Trophoblast cell (in vitro differentiated cells and primary cell): ENCODE data around the gene ZSWIM1.
A peak's percentile ranks its signal among the peaks of the same experiment; 100 is the strongest.

ENCODE experiments used
- DNase-seq, 2 donors: peaks; one replicate each; pipeline ENCODE4 v3.0.0-alpha.2; 2016
- H2AFZ ChIP-seq: 2 replicates; pipeline ENCODE4 v1.6.1; 2013; ENCODE audit warnings: low read length, moderate library complexity, mild to moderate bottlenecking; ENCODE audit not compliant: insufficient read depth, poor library complexity
- H2AK5ac ChIP-seq: 2 replicates; pipeline ENCODE4 v1.6.1; 2013; ENCODE audit warnings: mild to moderate bottlenecking, low read length
- H2BK120ac ChIP-seq: 2 replicates; pipeline ENCODE4 v1.6.1; 2013; ENCODE audit warnings: low read length, mild to moderate bottlenecking, moderate library complexity; ENCODE audit not compliant: insufficient read depth, poor library complexity
- H2BK12ac ChIP-seq: 2 replicates; pipeline ENCODE4 v1.6.1; 2013; ENCODE audit warnings: mild to moderate bottlenecking, low read length, moderate library complexity
- H2BK5ac ChIP-seq: 2 replicates; pipeline ENCODE4 v1.6.1; 2013; ENCODE audit warnings: low read length, low read depth, moderate library complexity, mild to moderate bottlenecking; ENCODE audit not compliant: poor library complexity
- H3K14ac ChIP-seq: 2 replicates; pipeline ENCODE4 v1.6.1; 2013; ENCODE audit warnings: mild to moderate bottlenecking, low read length
- H3K18ac ChIP-seq: 2 replicates; pipeline ENCODE4 v1.6.1; 2013; ENCODE audit warnings: mild to moderate bottlenecking, low read length
- H3K23ac ChIP-seq: 2 replicates; pipeline ENCODE4 v1.6.1; 2013; ENCODE audit warnings: low read length
- H3K27ac ChIP-seq: 2 replicates; pipeline ENCODE4 v1.5.1; 2013; ENCODE audit warnings: low read depth, mild to moderate bottlenecking, inconsistent platforms, low read length, moderate library complexity
- H3K27me3 ChIP-seq: 2 replicates; pipeline ENCODE4 v1.6.1; 2013; ENCODE audit warnings: inconsistent platforms, mild to moderate bottlenecking, low read length, moderate library complexity; ENCODE audit not compliant: insufficient read depth
- H3K36me3 ChIP-seq, 2 experiments: 1 replicate in 1 of 2; 2 replicates in 1 of 2; pipeline ENCODE4 v1.6.1; 2013; ENCODE audit warnings: low read length in 2 of 2, mild to moderate bottlenecking in 2 of 2, moderate library complexity in 1 of 2; ENCODE audit not compliant: insufficient read depth in 2 of 2, control insufficient read depth in 1 of 2
- H3K4ac ChIP-seq: 2 replicates; pipeline ENCODE4 v1.6.1; 2013; ENCODE audit warnings: low read depth, mild to moderate bottlenecking, low read length, moderate library complexity
- H3K4me1 ChIP-seq, 2 experiments: 1 replicate in 1 of 2; 2 replicates in 1 of 2; pipeline ENCODE4 v1.6.1; 2013; ENCODE audit warnings: low read length in 2 of 2, mild to moderate bottlenecking in 2 of 2, moderate library complexity in 1 of 2; ENCODE audit not compliant: insufficient read depth in 2 of 2, control insufficient read depth in 1 of 2
- H3K4me2 ChIP-seq: 2 replicates; pipeline ENCODE4 v1.6.1; 2013; ENCODE audit warnings: inconsistent platforms, mild to moderate bottlenecking, low read length, moderate library complexity
- H3K4me3 ChIP-seq: 2 replicates; pipeline ENCODE4 v1.5.1; 2013; ENCODE audit warnings: mild to moderate bottlenecking, low read depth, low read length, inconsistent platforms
- H3K79me1 ChIP-seq: one replicate; pipeline ENCODE4 v1.6.1; 2013; ENCODE audit warnings: low read length
- H3K79me2 ChIP-seq: 2 replicates; pipeline ENCODE4 v1.6.1; 2013; ENCODE audit warnings: low read length, mild to moderate bottlenecking; ENCODE audit not compliant: control insufficient read depth, insufficient read depth, poor library complexity
- H3K9ac ChIP-seq: 2 replicates; pipeline ENCODE4 v1.6.1; 2013; ENCODE audit warnings: mild to moderate bottlenecking, low read length
- H3K9me3 ChIP-seq: 2 replicates; pipeline ENCODE4 v1.6.1; 2013; ENCODE audit warnings: low read depth, mild to moderate bottlenecking, control low read depth, inconsistent platforms, low read length; ENCODE audit not compliant: insufficient read depth
- H4K12ac ChIP-seq: 2 replicates; pipeline ENCODE4 v1.6.1; 2013; ENCODE audit warnings: low read depth, mild to moderate bottlenecking, low read length, moderate library complexity
- H4K8ac ChIP-seq: 2 replicates; pipeline ENCODE4 v1.6.1; 2013; ENCODE audit warnings: low read depth, mild to moderate bottlenecking, low read length, moderate library complexity
- H4K91ac ChIP-seq: one replicate; pipeline ENCODE4 v1.6.1; 2013; ENCODE audit warnings: low read depth, mild to moderate bottlenecking, low read length, moderate library complexity
- WGBS: extraction: QIAGEN DNeasy Blood & Tissue Kit; methylation state at CpG from one replicate; pipeline ENCODE4 v1.1.7; 2013; ENCODE audit warnings: missing lambda C conversion rate; ENCODE audit not compliant: insufficient read length, insufficient coverage; ENCODE audit errors: extremely low coverage; 5-methylcytosine and 5-hydroxymethylcytosine counted together

ZSWIM1 gene

GRCh38 chr20:45883100-45883469 lies 2.1 kb downstream of the ZSWIM1 start:
- Histone ChIP-seq H2BK12ac (no peak overlapping the region), H2AK5ac (no peak overlapping the region), H4K91ac (no peak overlapping the region), H3K9ac (no peak overlapping the region), H4K8ac (no peak overlapping the region), H3K4me3 (no peak overlapping the region), H3K79me1 (peaks cover 3% of the 10 kb centered on the region), H4K12ac (no peak overlapping the region), H3K4ac (no peak overlapping the region), H3K79me2 (peaks cover 3% of the 10 kb centered on the region), H3K18ac (no peak overlapping the region), H3K27ac (no peak overlapping the region), H3K9me3 (no peaks in the 10 kb centered on the region), H3K27me3 (no peaks in the 10 kb centered on the region), H3K4me2 (no peak overlapping the region), H2AFZ (no peak overlapping the region), H3K4me1 (no peaks in the 10 kb centered on the region), H2BK5ac (no peak overlapping the region), H3K36me3 (peaks cover 18 to 19% of the 10 kb centered on the region in 2 experiments), H3K14ac (no peak overlapping the region), H3K23ac (no peak overlapping the region), H2BK120ac (no peak overlapping the region)
- DNase-seq: no peak
- no CpG with 5 or more reads among the region's 9 CpGs for WGBS

- Histone ChIP-seq H3K27me3 (no peaks in the 10 kb centered on the region), H2BK12ac (no peak overlapping the region), H3K27ac (no peak overlapping the region), H3K79me2 (peaks cover 4% of the 10 kb centered on the region), H2AFZ (no peak overlapping the region), H3K4me1 (peaks cover 4 to 9% of the 10 kb centered on the region in 2 experiments), H2BK120ac (no peak overlapping the region), H4K8ac (no peak overlapping the region), H3K9ac (no peak overlapping the region), H3K79me1 (peaks cover 9% of the 10 kb centered on the region), H3K9me3 (no peaks in the 10 kb centered on the region), H3K14ac (no peak overlapping the region), H3K4me3 (no peak overlapping the region), H3K36me3 (peaks cover 16 to 18% of the 10 kb centered on the region in 2 experiments), H3K4me2 (no peak overlapping the region), H3K23ac (no peak overlapping the region), H4K12ac (no peak overlapping the region), H2BK5ac (no peak overlapping the region), H4K91ac (no peak overlapping the region), H2AK5ac (no peak overlapping the region), H3K18ac (no peak overlapping the region), H3K4ac (no peak overlapping the region)
- 100% methylated on average over 1 of the region's 19 CpGs for WGBS
- DNase-seq: no peak
Measured at GRCh38 chr20:45886590-45887345, 5.7 kb downstream of the ZSWIM1 start.

GRCh38 chr20:45887346-45887715 lies 6.3 kb downstream of the ZSWIM1 start, which contains the start of gene SPATA25:
Gene SPATA25, minus strand, starts transcription at chr20:45887622. Its CDS starts 32 bp downstream, at chr20:45887590.
- Histone ChIP-seq H3K36me3 (peaks cover 16 to 18% of the 10 kb centered on the region in 2 experiments), H4K12ac (no peak within 1 kb of the TSS), H2BK120ac (no peak within 1 kb of the TSS), H3K27ac (no peak within 1 kb of the TSS), H3K4ac (no peak within 1 kb of the TSS), H3K79me1 (peaks cover 9% of the 10 kb centered on the region), H3K23ac (no peak within 1 kb of the TSS), H2BK5ac (no peak within 1 kb of the TSS), H2AFZ (no peak within 1 kb of the TSS), H3K9ac (no peak within 1 kb of the TSS), H2AK5ac (no peak within 1 kb of the TSS), H3K4me1 (peaks cover 9 to 14% of the 10 kb centered on the region in 2 experiments), H3K9me3 (no peaks in the 10 kb centered on the region), H3K18ac (no peak within 1 kb of the TSS), H3K4me3 (no peak within 1 kb of the TSS), H4K8ac (no peak within 1 kb of the TSS), H4K91ac (no peak within 1 kb of the TSS), H3K79me2 (peaks cover 4% of the 10 kb centered on the region), H2BK12ac (no peak within 1 kb of the TSS), H3K4me2 (no peak within 1 kb of the TSS), H3K27me3 (no peaks in the 10 kb centered on the region), H3K14ac (no peak within 1 kb of the TSS)
- 100% methylated on average over 1 of the region's 8 CpGs for WGBS
- no peak for DNase-seq

- Histone ChIP-seq H3K9ac (peak overlapping the region; percentile 7), H4K91ac (no peak overlapping the region)
- WGBS: no CpG with 5 or more reads among the region's 3 CpGs
Measured at GRCh38 chr20:45888681-45889080, 7.7 kb downstream of the ZSWIM1 start.

More at GRCh38 chr20:45888681-45889080, 7.7 kb downstream of the ZSWIM1 start:
- Histone ChIP-seq H3K79me1 (peaks cover 9% of the 10 kb centered on the region), H2BK5ac (no peak overlapping the region), H4K8ac (no peak overlapping the region), H3K23ac (no peak overlapping the region), H3K4ac (no peak overlapping the region), H3K27ac (no peak overlapping the region), H3K4me2 (no peak overlapping the region), H3K18ac (no peak overlapping the region), H2AK5ac (no peak overlapping the region), H3K36me3 (peaks cover 5 to 11% of the 10 kb centered on the region in 2 experiments), H3K27me3 (no peaks in the 10 kb centered on the region), H3K9me3 (no peaks in the 10 kb centered on the region), H3K4me1 (peaks cover 9 to 15% of the 10 kb centered on the region in 2 experiments), H4K12ac (no peak overlapping the region), H2AFZ (no peak overlapping the region), H3K14ac (no peak overlapping the region), H2BK120ac (no peak overlapping the region), H2BK12ac (no peak overlapping the region), H3K4me3 (no peak overlapping the region), H3K79me2 (peaks cover 4% of the 10 kb centered on the region)
- no peak for DNase-seq
